HepG2 (cell line): ENCODE data around the gene HYAL1. TPM values are rescaled to one million over a fixed set of nuclear protein-coding genes. Genes with fewer than 3 reads are reported as not detected.

Experiments used
- AKAP8 ChIP-seq: sonication (generic); formaldehyde crosslinking; IDR thresholded peaks from 2 replicates; pipeline ENCODE4 v1.5.1; 2020; ENCODE audit warnings: mild to moderate bottlenecking, missing genetic modification reagents
- ARNT2 ChIP-seq: sonication (generic); formaldehyde crosslinking; IDR thresholded peaks from 2 replicates; pipeline ENCODE4 v1.8.0; 2022; ENCODE audit warnings: mild to moderate bottlenecking, low read depth, missing genetic modification reagents, moderate library complexity
- ARNTL ChIP-seq: sonication (generic); formaldehyde crosslinking; IDR thresholded peaks from 2 replicates; pipeline ENCODE4 v1.4.0; 2020; ENCODE audit warnings: mild to moderate bottlenecking, missing genetic modification reagents
- ATF7 ChIP-seq, 2 experiments: fragments of 450-650 bp in 1 of 2; sonication (generic) in 1 of 2; formaldehyde crosslinking in 1 of 2; IDR thresholded peaks; 2 replicates each; pipeline versions ENCODE4 v1.4.0 to v1.6.1; 2016 to 2020; ENCODE audit warnings: antibody characterized with exemption in 1 of 2, mild to moderate bottlenecking in 1 of 2, missing genetic modification reagents in 1 of 2
- CHCHD3 ChIP-seq: sonication (generic); formaldehyde crosslinking; IDR thresholded peaks from 2 replicates; pipeline ENCODE4 v1.8.0; 2022; ENCODE audit warnings: mild to moderate bottlenecking, missing genetic modification reagents, moderate library complexity
- FOXA3 ChIP-seq: IDR thresholded peaks from 2 replicates; pipeline ENCODE4 v1.6.1; 2016; ENCODE audit warnings: missing genetic modification reagents, missing compliant biosample characterization
- GABPB1 ChIP-seq: IDR thresholded peaks from 2 replicates; pipeline ENCODE4 v1.6.1; 2016; ENCODE audit warnings: mild to moderate bottlenecking, missing genetic modification reagents, moderate library complexity, missing compliant biosample characterization
- HDAC2 ChIP-seq: sonication (generic); formaldehyde crosslinking; IDR thresholded peaks from 2 replicates; pipeline ENCODE4 v1.4.0; 2020; ENCODE audit warnings: missing genetic modification reagents
- KDM6A ChIP-seq: IDR thresholded peaks from 2 replicates; pipeline ENCODE4 v1.6.1; 2016; ENCODE audit warnings: low read depth
- MXD4 ChIP-seq: IDR thresholded peaks from 2 replicates; pipeline ENCODE4 v1.6.1; 2016; ENCODE audit warnings: mild to moderate bottlenecking, missing biosample characterization, missing genetic modification reagents
- NCOA1 ChIP-seq: sonication (generic); formaldehyde crosslinking; IDR thresholded peaks from 2 replicates; pipeline ENCODE4 v1.9.0; 2021; ENCODE audit warnings: missing genetic modification reagents
- NFATC3 ChIP-seq: sonication (generic); formaldehyde crosslinking; IDR thresholded peaks from 2 replicates; pipeline ENCODE4 v1.5.1; 2020; ENCODE audit warnings: mild to moderate bottlenecking, missing genetic modification reagents
- NFIC ChIP-seq: IDR thresholded peaks from 2 replicates; pipeline ENCODE4 v1.6.1; 2012; ENCODE audit warnings: mild to moderate bottlenecking, low read length, inconsistent platforms
- SP5 ChIP-seq: IDR thresholded peaks from 2 replicates; pipeline ENCODE4 v1.6.1; 2016; ENCODE audit warnings: low read depth, borderline replicate concordance
- SRF ChIP-seq: IDR thresholded peaks from 2 replicates; pipeline ENCODE4 v1.6.1; 2011; ENCODE audit warnings: mild to moderate bottlenecking, low read depth, low read length, moderate library complexity
- SRSF1 ChIP-seq: fragments of 200-400 bp; formaldehyde crosslinking; optimal IDR thresholded peaks from 2 replicates; pipeline ENCODE3; 2017; ENCODE audit warnings: mild to moderate bottlenecking, low read depth, low read length, moderate library complexity
- TAF1 ChIP-seq: sonication (generic); formaldehyde crosslinking; IDR thresholded peaks from 2 replicates; pipeline ENCODE4 v1.4.0; 2020; ENCODE audit warnings: missing genetic modification reagents
- TCF12 ChIP-seq, 2 experiments: fragments of 450-650 bp in 1 of 2; sonication (generic) in 1 of 2; formaldehyde crosslinking in 1 of 2; IDR thresholded peaks; 2 replicates each; pipeline versions ENCODE4 v1.6.1 to v1.8.0; 2017 to 2022; ENCODE audit warnings: antibody characterized with exemption in 1 of 2, mild to moderate bottlenecking in 1 of 2, missing genetic modification reagents in 1 of 2, moderate library complexity in 1 of 2
- ZBTB3 ChIP-seq: sonication (generic); formaldehyde crosslinking; IDR thresholded peaks from 2 replicates; pipeline ENCODE4 v1.4.0; 2020; ENCODE audit warnings: low read depth, mild to moderate bottlenecking, moderate library complexity, missing genetic modification reagents, borderline replicate concordance
- ZNF136 ChIP-seq: sonication (generic); formaldehyde crosslinking; IDR thresholded peaks from 2 replicates; pipeline ENCODE4 v1.8.1; 2022; ENCODE audit warnings: low read depth, mild to moderate bottlenecking, moderate library complexity, missing genetic modification reagents
- ZNF160 ChIP-seq: sonication (generic); formaldehyde crosslinking; IDR thresholded peaks from 2 replicates; pipeline ENCODE4 v1.8.0; 2022; ENCODE audit warnings: mild to moderate bottlenecking, inconsistent platforms, missing genetic modification reagents
- ZNF20 ChIP-seq: sonication (generic); formaldehyde crosslinking; IDR thresholded peaks from 2 replicates; pipeline ENCODE4 v1.4.0; 2020; ENCODE audit warnings: mild to moderate bottlenecking, moderate library complexity, missing genetic modification reagents
- ZNF501 ChIP-seq: sonication (generic); formaldehyde crosslinking; IDR thresholded peaks from 2 replicates; pipeline ENCODE4 v1.5.1; 2020; ENCODE audit warnings: mild to moderate bottlenecking, moderate library complexity, missing genetic modification reagents
- ZNF550 ChIP-seq: sonication (generic); formaldehyde crosslinking; IDR thresholded peaks from 2 replicates; pipeline ENCODE4 v1.4.0; 2020; ENCODE audit warnings: mild to moderate bottlenecking, missing genetic modification reagents, borderline replicate concordance
- ZNF552 ChIP-seq: sonication (generic); formaldehyde crosslinking; IDR thresholded peaks from 2 replicates; pipeline ENCODE4 v1.9.0; 2022; ENCODE audit warnings: missing genetic modification reagents, mild to moderate bottlenecking, borderline replicate concordance
- ZNF598 ChIP-seq: sonication (generic); formaldehyde crosslinking; IDR thresholded peaks from 2 replicates; pipeline ENCODE4 v1.5.1; 2020; ENCODE audit warnings: mild to moderate bottlenecking, missing genetic modification reagents, borderline replicate concordance
- polyA plus RNA-seq, 8 experiments: library from polyadenylated mRNA; depleted of rRNA in 3 of 8; stranded (reverse) in 7 of 8; unstranded in 1 of 8; fragments of >200 nt; fragmentation: Illumina TruSeq in 4 of 8; extraction: Trizol in 4 of 8; gene quantifications; 2 replicates each; pipeline versions ENCODE4 v1.2.1 to v1.2.3, GENCODE V29; 2011 to 2016; ENCODE audit warnings: low read depth in 4 of 8, missing spikeins in 1 of 8, mixed read lengths in 1 of 8; ENCODE audit not compliant: insufficient read depth in 1 of 8
- total RNA-seq, 5 experiments: library from RNA; depleted of rRNA; stranded (reverse); fragments of >200 nt; fragmentation: Illumina TruSeq; extraction: Trizol; gene quantifications; 2 replicates each; pipeline ENCODE4 v1.2.3, GENCODE V29; 2016; ENCODE audit warnings: low read depth in 1 of 5
- TF ChIP-seq, protein P1 (sequence below): sonication (generic); formaldehyde crosslinking; IDR thresholded peaks from 2 replicates; pipeline ENCODE4 v1.4.0; 2020; ENCODE audit warnings: missing genetic modification reagents
- TF ChIP-seq, protein P2 (sequence below): IDR thresholded peaks from 2 replicates; pipeline ENCODE4 v1.6.1; 2018; ENCODE audit warnings: missing genetic modification reagents, mild to moderate bottlenecking, missing compliant biosample characterization

HYAL1 gene
- total and polyA plus RNA-seq, 2 of the 13 experiments (the other 11 are each of a cell fraction or from before 2014, with no cell fraction given), result 76.5 to 193 TPM

DNA sequence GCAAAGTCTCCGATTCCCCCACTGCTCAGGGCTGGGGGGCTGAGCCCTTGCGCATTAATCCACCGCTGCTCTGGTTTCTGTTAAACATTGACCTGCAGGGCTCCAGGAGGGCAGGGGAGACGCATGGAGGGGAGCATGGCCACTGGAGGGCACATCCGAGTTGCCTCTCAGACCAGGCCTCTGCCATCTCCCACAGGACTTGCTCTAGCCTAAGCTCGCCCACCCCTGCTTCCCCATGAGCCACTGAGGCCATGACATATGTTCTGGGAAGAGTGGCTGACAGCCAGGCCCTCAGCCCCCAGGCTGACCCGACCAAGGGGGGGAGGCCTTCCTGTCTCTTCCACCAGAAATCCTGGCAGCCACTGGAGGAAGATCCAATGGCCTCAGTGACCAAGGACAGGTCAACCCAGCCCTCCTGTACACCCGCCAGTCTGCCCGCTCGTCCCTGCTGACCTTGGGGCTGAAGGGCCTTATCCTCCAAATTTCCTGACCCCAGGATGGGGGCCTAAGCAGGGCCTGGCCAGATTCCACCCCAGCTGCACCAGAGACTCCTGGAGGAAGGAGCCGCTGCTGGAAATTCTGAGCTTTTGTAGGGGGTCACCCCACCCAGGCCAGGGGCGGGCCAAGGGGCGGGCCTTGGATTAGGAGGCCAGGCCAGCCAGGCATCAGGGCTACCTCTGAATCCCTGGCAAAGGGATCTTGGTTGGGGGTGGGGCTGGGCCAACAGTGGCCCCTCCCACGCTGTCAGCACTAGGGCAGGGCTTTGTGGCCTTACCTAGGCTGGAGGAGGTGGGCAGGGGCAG lies at the start of gene HYAL1 (continued):
- TF ChIP-seq, protein P1, sequence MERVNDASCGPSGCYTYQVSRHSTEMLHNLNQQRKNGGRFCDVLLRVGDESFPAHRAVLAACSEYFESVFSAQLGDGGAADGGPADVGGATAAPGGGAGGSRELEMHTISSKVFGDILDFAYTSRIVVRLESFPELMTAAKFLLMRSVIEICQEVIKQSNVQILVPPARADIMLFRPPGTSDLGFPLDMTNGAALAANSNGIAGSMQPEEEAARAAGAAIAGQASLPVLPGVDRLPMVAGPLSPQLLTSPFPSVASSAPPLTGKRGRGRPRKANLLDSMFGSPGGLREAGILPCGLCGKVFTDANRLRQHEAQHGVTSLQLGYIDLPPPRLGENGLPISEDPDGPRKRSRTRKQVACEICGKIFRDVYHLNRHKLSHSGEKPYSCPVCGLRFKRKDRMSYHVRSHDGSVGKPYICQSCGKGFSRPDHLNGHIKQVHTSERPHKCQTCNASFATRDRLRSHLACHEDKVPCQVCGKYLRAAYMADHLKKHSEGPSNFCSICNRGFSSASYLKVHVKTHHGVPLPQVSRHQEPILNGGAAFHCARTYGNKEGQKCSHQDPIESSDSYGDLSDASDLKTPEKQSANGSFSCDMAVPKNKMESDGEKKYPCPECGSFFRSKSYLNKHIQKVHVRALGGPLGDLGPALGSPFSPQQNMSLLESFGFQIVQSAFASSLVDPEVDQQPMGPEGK, result peak; percentile 97
- TF ChIP-seq MXD4 (CRISPR knock-in tag) (0 out of 2 replicates have a peak, but pooled peaks have one; percentile 50), ZNF501 (CRISPR knock-in tag) (peak; percentile 91; the same call in 1 of the 2 replicates), ZNF20 (CRISPR knock-in tag) (no peak), AKAP8 (CRISPR knock-in tag) (0 out of 2 replicates have a peak, but pooled peaks have one; percentile 11), ZBTB3 (CRISPR knock-in tag) (no peak), ARNT2 (0 out of 2 replicates have a peak, but pooled peaks have one; percentile 24), ZNF136 (0 out of 2 replicates have a peak, but pooled peaks have one; percentile 12), ZNF598 (CRISPR knock-in tag) (peak; percentile 78; the same call in 1 of the 2 replicates), GABPB1 (peak; percentile 56; the same call in 1 of the 2 replicates), SRSF1 (peak; percentile 90), FOXA3 (peak; percentile 15; the same call in 1 of the 2 replicates), NFIC (no peak), SP5 (peak; percentile 76), CHCHD3 (CRISPR knock-in tag) (peak; percentile 72), SRF (no peak), HDAC2 (CRISPR knock-in tag) (peak; percentile 43; the same call in 1 of the 2 replicates), TAF1 (peak; percentile 94), ZNF552 (CRISPR knock-in tag) (0 out of 2 replicates have a peak, but pooled peaks have one; percentile 53), ZNF550 (0 out of 2 replicates have a peak, but pooled peaks have one; percentile 51), KDM6A (0 out of 2 replicates have a peak, but pooled peaks have one; percentile 15), ATF7 (IDR thresholded peaks at IDR 0.05) (no peak), ATF7 (CRISPR knock-in tag; IDR thresholded peaks at IDR 0.05) (no peak; the same call in 1 of the 2 replicates), TCF12 (IDR thresholded peaks at IDR 0.05) (no peak), TCF12 (CRISPR knock-in tag; IDR thresholded peaks at IDR 0.05) (no peak), ARNTL (peak; percentile 71), NFATC3 (no peak), NCOA1 (CRISPR knock-in tag) (no peak), ZNF160 (peak; percentile 82; the same call in 1 of the 2 replicates)
- TF ChIP-seq, protein P2, sequence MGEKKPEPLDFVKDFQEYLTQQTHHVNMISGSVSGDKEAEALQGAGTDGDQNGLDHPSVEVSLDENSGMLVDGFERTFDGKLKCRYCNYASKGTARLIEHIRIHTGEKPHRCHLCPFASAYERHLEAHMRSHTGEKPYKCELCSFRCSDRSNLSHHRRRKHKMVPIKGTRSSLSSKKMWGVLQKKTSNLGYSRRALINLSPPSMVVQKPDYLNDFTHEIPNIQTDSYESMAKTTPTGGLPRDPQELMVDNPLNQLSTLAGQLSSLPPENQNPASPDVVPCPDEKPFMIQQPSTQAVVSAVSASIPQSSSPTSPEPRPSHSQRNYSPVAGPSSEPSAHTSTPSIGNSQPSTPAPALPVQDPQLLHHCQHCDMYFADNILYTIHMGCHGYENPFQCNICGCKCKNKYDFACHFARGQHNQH (CRISPR knock-in tag), result peak; percentile 44
